HG02571 (cell line): ENCODE results near the gene P2RY12.

Experiments
- ATAC-seq: cut with Tn5 transposase; IDR thresholded peaks from one replicate; pipeline ENCODE4 v1.9.1; 2021; ENCODE audit warnings: mild to moderate bottlenecking, moderate library complexity; ENCODE audit not compliant: unreplicated experiment

P2RY12 gene

GRCh38 chr3:151350656-151351055 is 33.9 kb downstream of the P2RY12 start:
- no peak for ATAC-seq

DNA sequence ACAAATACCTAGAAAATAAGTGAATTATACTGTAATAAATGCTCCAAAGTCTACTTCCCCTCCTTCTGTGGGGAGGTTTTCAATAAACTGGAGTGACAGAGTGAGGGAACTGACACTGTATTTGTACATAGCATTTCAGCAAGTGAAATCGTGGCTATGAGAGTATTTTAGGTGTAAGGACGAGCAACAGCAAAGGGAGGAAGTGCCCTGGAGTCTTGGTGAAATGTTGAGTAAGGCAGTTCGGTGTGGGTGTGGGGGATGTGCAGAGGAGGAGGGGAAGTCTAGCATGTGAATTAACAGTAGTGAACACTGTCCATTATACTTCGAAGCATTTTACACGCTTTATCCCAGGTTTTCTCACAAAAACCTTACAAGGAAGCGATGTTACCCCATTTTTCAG is 37.1 kb downstream of the P2RY12 start:
- no peak for ATAC-seq

GRCh38 chr3:151346292-151346691 is 38.3 kb downstream of the P2RY12 start:
- ATAC-seq: no peak

- ATAC-seq: no peak
Measured at GRCh38 chr3:151345859-151346258, 38.7 kb downstream of the P2RY12 start.

DNA sequence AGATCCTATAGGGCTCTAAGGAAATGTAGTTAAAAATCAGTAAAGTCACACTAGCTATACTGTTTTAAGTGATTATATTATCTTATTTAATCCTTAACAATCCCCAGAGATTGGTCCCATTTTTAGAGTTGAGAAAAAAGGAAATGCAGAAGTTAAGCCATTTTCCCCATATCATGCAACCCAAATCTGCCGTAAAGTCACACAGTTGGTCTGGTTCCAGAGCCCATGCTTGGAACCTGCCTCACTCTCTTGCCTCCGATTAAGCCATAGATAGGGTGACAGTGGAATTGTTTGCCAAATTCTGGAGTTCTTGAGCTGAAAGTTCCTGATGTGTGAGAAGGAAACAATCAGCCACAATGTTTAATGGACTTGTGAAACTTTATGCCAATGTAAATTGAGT is 52.9 kb downstream of the P2RY12 start:
- ATAC-seq: no peak

- no peak for ATAC-seq
Measured at GRCh38 chr3:151330899-151331298, 53.7 kb downstream of the P2RY12 start.

GRCh38 chr3:151330379-151330778 is 54.2 kb downstream of the P2RY12 start:
- no peak for ATAC-seq

GRCh38 chr3:151329363-151329762 is 55.2 kb downstream of the P2RY12 start, which contains the start of gene P2RY13:
Gene P2RY13 (minus strand): TSS chr3:151329549. CDS start chr3:151329528, 21 bp downstream.
- ATAC-seq: no peak

DNA sequence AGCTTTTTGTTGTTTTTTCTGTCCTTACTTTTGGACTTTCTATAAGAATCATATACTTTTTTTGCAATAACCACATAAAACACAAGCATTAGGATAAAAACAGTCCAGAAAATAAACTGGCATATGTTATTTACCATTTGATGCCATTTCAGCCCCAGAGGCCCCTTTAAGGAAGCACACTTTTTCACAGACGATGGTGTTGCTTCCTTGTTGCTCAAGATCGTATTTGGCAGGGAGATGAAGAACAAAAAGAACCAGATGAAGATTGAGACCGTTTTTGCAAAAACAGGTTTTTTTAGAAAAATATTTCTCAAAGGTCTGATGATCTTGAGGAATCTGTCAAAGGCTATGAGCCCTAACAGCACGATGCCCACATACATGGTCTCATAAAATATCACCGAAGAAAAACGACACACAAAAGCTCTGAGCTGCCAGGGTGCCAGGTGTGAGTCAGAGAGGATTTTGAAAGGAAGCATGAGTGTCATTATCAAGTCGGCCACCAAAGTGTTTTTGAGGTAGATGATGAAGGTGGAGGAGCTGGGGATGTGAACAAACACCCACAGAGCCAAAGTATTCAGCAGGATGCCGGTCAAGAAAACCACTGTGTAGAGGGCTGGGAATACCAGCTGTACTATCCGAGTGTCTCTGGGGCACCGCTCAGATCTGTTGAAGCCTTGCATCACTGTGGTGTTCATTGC is 56.1 kb downstream of the P2RY12 start:
- ATAC-seq: no peak

GRCh38 chr3:151327571-151328198 is 56.9 kb downstream of the P2RY12 start:
- no peak for ATAC-seq

GRCh38 chr3:151322511-151322910 is 62.0 kb downstream of the P2RY12 start:
- ATAC-seq: no peak

DNA sequence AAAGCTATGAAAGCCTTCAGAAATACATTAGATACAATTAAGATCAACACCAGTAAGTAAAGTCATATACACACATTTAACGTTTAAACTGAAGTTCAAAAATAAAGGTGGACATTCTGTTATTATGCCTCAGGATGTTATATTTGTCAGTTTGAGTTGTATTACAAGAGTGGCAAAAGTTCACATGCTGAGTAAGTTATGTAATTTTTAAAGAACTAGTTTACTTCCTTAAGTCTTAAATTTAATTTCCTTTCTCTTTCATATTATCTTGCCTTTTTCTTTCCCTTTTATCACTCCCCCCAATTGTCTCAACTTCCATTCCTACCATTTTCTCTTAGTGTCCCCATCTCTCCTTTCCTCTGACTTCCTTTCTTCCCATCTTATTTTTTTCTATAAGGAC is 63.0 kb downstream of the P2RY12 start:
- no peak for ATAC-seq

GRCh38 chr3:151320131-151320530 is 64.4 kb downstream of the P2RY12 start:
- ATAC-seq: no peak

- no peak for ATAC-seq
Measured at GRCh38 chr3:151319628-151320027, 64.9 kb downstream of the P2RY12 start.

GRCh38 chr3:151318991-151319390 is 65.6 kb downstream of the P2RY12 start:
- ATAC-seq: no peak

- ATAC-seq: no peak
Measured at GRCh38 chr3:151318313-151318712, 66.2 kb downstream of the P2RY12 start.

- ATAC-seq: no peak
Measured at GRCh38 chr3:151316267-151316991, 68.1 kb downstream of the P2RY12 start, which contains the start of gene GPR87. Gene GPR87 (minus strand): TSS chr3:151316820. CDS start chr3:151300100, 16,720 bp downstream.

GRCh38 chr3:151315846-151316245 is 68.7 kb downstream of the P2RY12 start:
- no peak for ATAC-seq

DNA sequence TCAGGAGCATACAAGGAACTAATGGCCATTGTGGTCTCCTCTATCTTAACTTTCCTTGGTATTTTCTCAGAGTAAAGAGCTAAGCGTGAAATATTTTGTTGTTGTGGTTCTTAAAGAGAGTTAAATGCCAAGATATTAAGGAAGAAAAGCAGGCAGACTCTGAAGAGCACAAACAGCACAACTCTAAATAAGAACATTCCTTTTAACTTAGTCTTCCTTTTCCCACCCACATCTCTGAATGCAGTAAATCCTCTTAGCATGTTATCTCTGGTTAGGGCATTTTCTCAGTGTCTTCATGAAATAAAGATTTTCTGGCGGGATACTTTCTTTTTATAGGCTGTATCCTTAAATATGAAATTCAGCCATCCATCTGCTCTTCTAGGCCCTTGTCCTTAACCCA is 69.4 kb downstream of the P2RY12 start:
- ATAC-seq: no peak

- no peak for ATAC-seq
Measured at GRCh38 chr3:151314593-151314992, 70.0 kb downstream of the P2RY12 start.

DNA sequence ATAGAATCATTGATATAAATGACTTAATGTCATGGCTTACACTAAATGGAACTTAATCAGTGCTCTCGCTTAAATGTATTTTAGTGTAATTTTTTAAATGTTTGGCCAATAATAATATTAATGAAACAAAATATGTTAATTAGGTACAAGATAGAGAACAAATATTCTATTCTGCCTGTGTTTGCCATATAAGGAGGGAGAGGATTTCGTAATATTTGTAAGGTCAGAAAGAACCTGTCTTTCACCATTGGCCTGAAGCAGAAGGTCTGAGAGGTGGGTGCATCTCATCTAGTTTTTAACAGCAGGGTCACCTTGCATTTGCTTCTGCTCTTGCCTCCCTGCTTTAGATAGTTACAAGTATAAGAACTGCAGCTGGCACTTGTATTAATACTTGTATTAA is 70.4 kb downstream of the P2RY12 start:
- ATAC-seq: no peak

DNA sequence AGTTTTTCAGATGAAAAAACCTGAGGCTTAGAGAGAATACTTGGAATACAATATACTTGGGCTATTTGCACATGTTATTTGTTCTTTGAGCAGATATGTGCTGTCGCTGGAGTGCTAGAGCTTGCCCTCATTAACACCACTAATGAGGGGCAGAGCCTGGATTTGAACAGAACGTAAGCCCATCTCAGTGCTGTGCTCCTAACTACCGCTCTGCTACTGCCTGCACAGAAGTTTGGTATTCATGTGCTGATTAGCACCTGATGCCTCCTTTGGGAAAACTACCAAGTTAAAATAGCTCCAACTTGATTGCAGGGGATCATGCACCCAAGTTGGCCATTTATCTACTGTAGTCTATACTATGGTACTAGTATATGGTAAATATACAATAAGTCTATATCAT is 71.6 kb downstream of the P2RY12 start:
- ATAC-seq: no peak
